ENCODE results near the gene TMEM164.
A peak's percentile ranks its signal among the peaks of the same experiment; 100 is the strongest.
"Not testable (repeated sequence)": the region's sequence is repeated elsewhere in the genome, so short reads cannot be mapped to it uniquely, and the experiment has no call there.

Gene TMEM164

DNA sequence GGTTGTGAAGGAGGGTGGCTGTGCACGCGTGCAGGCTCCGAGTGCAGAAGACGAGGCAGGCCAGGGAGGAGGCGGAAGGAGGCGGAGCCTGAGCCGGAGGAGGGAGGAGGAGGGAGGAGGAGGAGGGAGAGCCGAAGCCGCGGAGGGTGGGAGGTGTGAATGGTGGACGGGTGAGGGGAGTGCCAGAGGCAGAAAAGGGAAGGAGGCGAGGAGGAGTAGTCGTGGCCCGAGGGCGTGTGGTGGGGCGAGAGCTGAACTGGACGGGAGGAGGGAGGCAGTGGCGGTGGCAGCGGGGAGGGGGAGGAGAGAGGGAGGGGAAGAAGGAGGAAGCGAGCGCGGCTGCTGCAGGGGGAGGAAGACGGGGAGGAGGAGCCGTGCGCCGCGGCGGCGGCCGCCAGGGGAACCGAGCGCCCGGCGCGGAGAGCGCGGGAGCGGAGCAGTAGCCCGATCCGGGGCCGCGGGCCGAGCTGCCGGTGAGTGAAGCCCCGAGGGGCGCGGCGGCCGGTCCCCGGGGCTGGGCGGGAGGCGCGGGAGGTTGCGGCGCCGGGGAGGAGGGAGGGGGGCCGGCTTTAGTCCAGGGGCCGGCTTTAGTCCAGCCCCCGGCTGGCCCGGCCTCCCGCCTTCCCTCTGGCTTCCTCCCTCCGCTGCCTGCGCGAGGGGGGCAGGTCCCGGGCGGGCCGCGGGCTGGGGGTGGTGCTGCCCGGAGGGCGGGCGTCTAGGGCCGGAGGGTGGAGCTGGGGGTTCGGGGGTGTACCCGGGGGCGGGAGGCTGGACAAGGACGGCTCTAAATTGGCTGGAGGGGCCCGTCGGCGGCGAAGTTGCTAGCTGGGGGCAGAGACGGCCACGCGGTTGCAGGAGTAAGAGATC, at the start of gene TMEM164:
Gene TMEM164 (plus strand): TSS at position 815 of the 867 bp plus-strand sequence. CDS start 661 bp downstream, outside the sequence.
- DNase-seq: peak; percentile 69

DNA sequence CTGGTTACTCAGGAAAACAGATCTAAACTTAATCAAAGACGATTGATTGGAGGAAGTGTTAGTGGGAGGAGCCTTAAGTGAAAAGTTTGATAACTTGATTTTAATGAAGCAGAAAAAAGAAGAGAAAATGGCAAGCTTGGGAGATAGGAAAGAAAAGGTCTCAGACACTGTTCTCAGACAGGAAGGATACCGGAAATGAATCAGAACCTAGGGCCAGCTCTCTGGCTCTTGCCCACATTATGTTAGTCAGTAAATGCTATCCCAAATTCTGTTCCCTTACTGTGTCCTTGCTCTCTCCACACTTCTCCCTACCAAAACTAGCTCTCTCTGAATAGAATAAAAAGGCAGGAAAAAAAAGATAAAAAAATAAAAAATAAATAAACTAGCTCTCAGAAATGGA, 48.6 kb upstream of the TMEM164 start:
- DNase-seq: no peak

DNA sequence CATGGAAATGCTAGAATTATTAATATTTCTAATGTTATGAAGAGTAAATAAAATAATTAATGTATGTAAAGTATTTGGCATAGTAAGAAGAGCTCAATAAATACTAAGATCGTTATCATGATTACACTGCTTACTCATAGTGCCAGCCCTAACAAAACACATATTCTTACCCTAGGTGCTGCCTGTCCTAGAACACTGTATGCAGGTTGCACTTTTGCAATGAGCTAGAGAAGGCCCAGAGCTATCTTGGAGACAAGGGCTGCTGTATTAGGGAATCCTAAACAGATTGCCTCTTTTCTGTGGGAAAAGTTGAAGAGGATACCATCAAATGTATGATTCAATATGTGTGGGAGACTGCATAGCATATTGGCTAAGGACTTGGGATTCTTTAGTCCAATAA, 48.0 kb upstream of the TMEM164 start:
- DNase-seq: no peak

DNA sequence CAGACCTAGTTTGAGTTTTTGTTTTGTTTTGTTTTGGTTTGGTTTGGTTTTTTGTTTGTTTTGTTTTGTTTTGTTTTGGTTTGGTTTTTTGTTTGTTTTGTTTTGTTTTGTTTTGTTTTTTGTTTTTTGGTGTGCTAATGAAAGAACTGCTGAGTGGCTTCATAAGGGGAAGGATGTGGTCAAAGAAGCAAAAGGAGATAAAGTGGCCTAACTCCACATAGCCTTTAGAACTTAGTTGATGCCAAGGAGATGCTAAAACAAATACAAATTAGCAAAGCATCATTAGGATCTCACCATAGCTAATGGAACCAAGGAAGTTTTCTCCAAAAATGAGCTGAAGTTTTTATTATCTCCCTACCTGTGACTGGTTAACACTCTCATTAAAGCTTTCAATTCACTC, 44.6 kb upstream of the TMEM164 start:
- DNase-seq: no peak

DNA sequence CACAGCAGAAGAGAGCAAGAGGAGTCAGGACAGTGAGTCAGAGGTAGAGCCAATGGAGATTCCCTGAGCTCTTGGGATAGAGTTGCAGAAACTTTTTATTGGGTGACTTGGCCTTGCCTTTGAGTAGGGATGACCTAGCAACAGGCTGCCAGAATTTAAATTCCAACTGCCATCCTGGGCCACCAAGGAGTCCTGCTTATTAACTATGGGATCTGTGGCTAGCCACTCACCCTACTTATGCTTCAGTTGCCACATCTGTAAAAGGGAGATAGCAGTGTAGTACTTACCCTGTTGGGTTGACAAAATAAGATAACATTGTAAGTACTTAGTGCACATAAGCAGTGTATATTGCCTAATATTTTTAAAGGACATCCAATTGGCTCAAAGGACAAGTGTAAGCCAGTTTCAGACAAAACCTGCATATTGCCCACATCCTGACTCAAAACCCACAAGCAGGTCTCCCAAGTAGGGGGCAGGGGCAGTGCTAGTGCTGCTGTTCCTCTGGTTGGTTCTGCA, 43.5 kb upstream of the TMEM164 start:
- no peak for DNase-seq

DNA sequence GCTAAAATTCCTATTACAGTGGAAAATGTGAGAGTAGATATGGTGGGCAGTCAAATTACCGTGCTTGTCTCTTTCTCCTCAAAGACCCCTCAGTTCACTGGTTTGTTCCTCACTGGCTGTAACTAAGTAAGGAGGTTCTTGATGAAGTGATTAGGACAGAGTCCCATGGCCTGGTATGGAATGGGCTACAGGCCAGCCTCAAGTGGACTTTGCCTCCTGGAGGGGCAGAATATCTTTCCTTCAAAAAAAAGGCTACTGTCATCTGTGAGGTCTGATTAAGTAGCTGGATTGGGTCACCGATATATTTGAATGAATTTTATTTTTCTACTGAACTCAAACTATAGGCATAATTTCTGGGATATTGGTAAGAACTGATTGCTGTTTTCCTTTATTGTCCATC, 38.5 kb upstream of the TMEM164 start:
- DNase-seq: no peak

DNA sequence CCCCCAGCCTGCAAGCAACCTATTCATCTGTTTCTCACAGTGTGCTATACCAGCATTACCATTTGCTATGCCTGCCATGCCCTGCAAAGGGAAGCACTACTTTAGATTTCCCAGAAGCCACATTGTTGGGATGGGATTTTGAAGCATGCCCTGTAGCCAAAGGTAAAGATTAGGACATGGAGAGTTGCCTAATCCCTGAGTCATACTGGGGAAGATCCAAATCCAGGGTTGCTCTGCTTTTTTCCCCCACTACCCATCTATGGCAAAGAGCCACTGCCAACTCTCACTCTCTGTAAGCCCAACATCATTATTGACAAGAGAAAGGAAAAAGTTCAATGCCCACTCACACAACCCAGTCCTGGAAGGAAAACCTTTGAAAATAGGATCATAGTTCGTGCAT, 36.7 kb upstream of the TMEM164 start:
- no peak for DNase-seq

DNA sequence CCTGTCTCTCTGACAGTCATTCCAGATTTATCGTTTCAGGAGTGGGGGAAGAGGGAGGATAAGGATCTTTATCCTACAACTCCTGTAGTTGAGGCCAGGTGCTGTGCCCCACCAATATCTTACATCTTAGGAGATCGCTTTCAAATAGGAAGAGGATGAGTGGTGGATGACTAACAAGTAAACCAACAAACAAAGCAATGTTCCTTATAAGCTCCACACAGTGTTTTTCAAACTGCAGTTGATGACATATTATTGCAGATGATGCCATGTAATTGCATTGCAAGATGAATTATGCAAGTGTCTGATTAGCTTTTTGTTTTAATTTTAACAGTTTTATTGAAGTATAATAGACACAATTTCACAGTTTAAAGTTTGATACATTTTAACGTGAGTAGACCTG, 35.8 kb upstream of the TMEM164 start:
- no peak for DNase-seq

DNA sequence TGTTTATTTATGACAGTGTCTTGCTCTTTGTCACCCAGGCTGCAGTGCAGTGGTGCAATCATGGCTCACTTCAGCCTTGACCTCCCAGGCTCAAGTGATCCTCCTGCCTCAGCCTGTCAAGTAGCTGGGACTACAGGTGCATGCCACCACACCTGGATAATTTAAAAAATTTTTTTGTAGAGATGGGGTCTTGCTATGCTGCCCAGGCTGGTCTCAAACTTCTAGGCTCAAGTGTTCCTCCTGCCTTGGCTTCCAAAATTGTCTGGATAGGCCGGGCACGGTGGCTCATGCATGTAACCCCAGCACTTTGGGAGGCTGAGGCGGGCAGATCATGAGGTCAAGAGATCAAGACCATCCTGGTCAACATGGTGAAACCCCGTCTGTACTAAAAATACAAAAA, 32.1 kb upstream of the TMEM164 start:
- DNase-seq: not testable (repeated sequence)

DNA sequence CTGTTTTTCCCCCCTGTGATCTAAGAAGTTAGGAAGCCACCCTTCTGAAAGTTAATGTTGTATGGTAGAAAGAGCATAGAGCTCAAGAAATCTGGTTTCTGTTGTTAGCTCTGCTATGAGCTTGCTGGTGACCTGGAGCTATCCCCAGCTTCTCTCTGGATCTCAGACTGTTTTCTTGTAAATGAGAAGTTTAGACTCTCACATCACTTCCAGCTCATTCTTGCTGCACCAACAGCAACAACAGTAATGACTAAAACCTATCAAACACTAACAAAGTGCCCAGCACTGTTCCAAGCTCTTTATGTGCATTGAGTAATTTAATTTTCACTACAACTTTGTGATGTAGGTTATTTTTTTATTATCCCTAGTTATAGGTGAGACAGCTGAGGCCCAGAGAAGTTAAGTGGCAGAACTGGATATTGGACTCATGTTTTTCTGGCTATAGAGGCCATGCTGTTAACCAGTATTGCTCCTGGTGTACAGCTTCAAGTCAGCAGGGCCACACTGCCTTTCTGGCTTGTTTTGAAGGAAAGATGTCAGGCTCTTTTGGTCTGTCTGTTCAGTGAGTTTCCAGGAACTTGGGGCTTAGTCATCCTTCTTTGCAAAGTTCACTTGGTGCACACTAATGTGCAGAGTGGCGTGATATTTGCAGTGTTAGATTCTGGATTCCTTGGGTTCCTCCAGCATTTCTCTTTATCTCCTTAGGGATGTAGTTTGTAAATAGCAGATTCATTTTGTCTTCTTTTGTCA, 27.8 kb upstream of the TMEM164 start:
- DNase-seq: no peak

DNA sequence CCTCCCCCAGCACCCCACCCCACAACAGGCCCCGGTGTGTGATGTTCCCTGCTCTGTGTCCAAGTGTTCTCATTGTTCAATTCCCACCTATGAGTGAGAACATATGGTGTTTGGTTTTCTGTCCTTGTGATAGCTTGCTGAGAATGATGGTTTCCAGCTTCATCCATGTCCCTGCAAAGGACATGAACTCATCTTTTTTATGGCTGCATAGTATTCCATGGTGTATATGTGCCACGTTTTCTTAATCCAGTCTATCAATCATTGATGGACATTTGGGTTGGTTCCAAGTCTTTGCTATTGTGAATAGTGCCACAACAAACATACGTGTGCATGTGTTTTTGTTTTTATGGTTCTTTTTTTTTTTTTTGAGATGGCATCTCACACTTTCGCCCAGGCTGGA, 17.7 kb upstream of the TMEM164 start:
- not testable (repeated sequence) for DNase-seq

DNA sequence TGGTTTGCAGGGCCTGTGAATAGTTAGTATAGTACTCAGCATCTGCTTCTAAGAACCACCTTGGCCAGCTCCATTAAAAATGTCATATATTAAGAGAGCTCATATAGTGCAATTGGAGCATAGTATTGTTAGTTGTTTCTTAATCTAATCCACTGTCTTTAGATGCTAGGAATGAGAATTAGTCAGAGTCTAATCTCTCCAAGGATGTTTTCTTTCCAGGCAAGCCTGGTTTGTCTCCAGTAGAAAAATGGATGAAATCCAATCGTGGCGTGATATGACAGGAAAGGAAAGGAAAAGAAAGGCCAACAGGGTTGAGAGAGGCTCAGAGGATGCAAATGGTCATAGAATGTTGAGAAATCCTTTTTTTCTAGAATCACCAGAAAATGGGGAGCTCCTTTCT, 15.0 kb upstream of the TMEM164 start:
- DNase-seq: no peak

DNA sequence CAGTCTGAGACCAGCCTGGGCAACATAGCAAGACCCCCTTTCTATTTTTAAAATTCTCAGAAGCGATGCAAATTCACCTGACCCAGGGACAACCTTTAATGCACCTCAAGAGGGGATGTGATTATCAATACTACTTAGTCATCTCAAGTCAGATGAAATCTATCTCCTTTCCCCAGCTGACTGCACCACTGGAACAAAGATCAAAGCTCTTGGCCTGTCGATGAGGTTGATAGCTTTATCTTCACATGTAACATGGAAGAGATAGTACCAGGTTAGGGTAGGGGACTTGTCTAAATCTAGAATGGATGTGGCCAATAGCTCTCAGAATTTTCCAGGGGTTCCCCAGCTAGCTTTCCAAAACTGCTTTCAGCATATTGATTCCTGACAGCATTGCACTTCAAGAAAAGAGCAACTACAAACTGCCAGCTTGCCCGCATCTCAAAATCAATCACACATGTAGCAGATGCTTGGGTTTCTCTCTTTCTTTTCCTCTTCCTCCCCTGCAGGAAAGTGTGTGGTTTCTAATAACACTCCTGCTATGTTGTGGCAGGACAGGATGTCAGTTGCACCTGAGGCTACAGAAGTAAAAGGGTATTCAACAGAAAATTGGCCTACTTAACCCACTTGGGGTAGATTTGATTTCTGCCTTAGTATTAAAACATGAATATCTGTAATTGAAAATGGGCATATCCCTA, 12.2 kb upstream of the TMEM164 start:
- no peak for DNase-seq

DNA sequence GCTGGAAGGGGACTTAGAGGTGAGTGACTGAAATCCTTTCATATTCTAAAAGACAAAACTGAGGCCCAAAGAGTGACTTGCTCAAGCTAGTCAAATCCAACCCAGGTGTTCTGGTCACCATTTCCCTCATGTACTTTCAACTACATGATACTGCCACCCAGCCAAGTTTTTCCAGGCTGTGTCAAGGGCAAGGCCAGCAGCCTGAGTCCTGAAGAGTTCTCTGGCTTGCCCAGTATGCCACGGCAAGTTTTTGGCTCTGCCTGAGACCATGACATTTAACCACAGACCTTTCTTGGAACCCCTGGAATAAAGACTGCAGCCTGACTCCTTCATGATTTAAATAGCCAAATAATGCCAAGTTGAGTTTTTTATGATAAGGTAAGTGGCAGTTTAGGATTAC, 10.7 kb upstream of the TMEM164 start:
- DNase-seq: no peak

DNA sequence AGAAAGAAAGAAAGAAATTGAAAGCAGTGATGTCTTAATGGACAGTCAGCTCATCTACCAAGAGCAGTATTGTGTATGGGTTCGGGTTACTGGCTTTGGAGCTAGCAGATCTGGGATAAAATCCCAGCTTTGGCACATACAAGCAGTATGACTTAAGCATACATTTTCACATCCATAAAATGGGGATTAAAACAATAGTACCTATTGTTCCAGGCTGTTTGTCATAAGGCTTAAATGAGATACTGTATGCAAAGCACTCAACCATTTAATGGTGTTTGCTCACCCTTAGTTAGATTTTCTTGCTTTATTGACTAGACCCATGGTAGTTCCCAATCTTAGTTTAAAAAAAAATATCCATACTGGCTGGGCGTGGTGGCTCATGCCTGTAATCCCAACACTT, 7.8 kb upstream of the TMEM164 start:
- no peak for DNase-seq

DNA sequence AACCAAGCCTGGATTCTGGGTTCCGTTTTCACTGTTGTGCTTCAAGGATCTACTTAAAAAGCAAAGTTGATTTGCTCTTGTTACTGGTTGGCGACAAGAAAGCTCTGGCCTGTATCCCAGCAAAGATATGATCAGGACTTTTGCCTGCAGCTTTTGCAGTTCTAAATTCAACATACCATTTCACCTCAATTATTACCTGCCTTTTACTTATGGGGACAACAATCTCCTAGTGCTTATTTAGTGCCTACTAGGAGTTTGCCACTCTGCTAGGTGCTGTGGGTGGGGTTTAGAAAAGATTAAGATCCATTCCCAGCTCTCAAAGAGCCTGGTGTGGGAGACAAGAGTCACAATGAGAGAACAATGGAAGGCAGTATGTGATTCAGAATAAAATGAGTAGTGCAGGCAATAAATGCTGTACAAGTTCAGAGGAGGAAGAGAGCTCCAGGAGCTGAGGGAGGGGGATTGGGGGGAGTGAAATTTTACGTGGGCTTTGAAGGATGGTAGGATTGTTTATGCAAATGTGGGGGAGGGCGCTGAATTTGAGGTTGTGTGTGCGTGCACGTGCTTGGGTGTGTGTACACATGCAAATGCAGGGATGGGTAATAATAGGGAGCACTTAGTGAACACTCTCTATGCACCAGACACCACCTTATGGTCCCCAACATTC, 5.0 kb upstream of the TMEM164 start:
- DNase-seq: no peak

DNA sequence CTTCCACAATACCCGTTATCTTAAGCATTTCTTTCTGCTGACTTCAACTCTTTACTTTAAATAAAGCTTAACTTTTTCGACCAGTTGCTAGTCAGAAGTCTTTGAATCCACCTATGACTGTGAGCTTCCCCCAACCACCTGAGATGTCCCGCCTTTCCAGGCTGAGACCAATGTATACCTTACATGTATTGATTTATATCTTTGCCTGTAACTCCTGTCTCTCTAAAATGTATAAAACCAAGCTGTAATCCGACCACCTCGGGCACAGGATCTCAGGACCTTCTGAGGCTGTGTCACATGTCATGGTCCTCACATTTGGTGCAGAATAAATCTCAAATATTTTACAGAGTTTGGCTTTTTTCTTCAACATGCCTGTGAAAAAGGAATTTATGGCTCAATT, 2.9 kb upstream of the TMEM164 start:
- DNase-seq: no peak

DNA sequence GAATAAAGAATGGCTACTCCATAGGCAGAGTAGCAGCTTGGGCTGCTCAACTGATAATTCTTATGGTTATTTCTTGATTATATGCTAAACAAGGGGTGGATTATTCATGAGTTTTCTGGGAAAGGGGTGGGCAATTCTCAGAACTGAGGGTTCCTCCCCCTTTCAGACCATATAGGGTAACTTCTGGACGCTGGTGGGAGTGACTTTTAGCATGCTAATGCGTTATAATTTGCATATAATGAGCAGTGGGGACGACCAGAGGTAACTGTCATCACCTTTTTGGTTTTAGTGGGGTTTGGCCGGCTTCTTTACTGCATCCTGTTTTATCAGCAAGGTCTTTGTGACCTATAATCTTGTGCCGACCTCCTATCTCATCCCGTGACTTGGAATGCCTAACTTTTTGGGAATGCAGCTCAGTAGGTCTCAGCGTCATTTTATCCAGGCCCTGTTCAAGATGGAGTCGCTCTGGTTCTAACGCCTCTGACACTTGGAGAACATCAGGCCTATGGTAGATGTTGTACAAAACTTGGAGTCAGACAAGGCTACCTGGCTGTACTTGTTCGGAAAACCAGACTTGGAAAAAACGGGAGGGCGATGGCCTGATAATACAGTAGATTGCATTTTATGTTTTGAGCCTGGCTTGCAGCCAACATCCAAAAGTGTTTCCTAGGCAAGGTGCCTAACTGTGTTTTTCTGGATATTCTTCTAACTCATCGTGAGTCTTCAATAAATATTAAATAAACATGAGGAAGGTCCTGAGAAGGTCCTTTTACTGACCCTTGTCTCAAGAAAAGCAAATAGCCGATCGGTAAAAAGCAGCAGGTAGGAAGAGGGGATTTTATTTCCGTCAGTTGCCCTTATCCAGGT, 1.8 kb upstream of the TMEM164 start:
- DNase-seq: no peak

DNA sequence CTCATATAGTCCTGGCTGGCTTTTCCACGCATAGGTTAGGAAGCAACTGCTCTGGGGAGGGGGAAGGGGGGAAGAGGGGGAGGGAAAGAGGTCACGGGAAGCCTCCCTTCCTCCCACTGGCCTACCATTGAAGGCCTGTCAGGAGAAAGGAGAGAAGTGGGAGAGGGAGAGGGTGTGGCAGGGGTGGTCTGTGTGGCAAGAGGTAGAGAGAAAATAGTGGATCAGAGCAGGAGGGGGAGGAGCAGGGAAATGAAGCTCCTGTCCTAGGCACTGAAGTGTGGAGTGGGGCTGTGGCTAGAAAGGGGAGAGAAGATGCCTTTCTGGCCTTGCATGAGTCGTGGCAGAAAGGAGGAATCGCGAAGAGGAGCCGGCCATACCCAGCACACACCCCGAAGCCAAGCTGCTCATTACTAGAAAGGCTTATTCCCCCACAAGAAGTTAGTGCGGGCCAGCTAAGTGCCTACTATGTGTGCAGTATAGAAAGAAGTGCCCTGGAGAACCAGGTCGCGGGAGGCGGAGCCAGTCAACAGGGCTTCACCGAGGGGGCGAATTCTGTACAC, 1.1 kb upstream of the TMEM164 start:
- no peak for DNase-seq

DNA sequence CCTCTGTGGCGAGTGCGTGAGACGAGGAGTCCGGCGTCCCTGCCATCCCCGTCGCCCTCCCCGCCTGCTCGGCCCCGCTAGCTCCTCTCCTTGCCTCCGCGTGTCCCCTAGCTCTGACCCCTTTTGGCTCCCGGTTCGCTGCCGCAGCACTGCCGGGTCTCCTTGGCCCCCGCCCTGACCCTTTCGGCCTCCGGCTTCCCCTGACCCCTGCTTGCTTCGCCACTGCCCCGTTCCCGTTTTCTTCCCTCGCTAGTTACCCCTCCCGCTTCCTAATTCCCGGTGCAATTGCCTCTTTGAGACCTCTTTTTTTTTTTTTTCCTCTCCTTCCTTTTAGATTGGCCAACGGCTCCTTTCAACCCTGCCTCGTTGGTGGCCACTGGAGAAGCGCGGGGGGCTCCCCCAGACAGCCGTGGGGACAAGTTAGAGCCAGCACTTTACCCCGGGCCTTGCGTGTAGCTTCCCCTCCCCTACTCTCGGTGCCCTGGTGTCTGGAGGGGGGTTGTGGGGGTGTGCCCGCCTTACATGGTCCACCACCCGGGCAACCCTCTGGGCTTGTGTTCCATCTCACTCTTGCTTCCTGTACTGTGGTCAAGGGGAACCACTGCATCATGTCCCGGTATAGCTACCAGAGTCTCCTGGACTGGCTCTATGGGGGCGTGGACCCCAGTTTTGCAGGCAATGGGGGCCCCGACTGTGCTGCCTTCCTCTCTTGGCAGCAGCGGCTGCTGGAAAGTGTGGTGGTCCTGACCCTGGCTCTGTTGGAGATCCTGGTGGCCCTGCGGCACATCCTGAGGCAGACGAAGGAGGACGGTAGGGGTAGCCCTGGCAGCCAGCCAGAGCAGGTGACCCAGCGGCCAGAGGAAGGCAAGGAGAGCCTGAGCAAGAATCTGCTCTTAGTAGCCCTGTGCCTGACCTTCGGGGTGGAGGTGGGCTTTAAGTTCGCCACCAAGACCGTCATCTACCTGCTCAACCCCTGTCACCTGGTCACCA, 548 bp downstream of the TMEM164 start:
- peak; percentile 6 for DNase-seq
